Transverse colon (tissue), 4 donors: ENCODE data around the gene LGALS1. TPM values are rescaled to one million over a fixed set of nuclear protein-coding genes. Genes with fewer than 3 reads are reported as not detected.
A peak's percentile ranks its signal among the peaks of the same experiment; 100 is the strongest.

Experiments used
- DNase-seq: peaks from one replicate; pipeline ENCODE4 v3.0.0-alpha.2; 2019
- H3K27ac ChIP-seq, 4 donors: fragments of 200-600 bp; sonication (generic); 2 replicates each; pipeline ENCODE4 v1.5.1; 2016 to 2018; ENCODE audit warnings: inconsistent platforms in 4 of 4
- H3K27me3 ChIP-seq: fragments of 200-600 bp; sonication (generic); 2 replicates; pipeline ENCODE4 v1.5.1; 2017; ENCODE audit warnings: inconsistent platforms
- H3K36me3 ChIP-seq, 4 donors: fragments of 200-600 bp; sonication (generic); 2 replicates each; pipeline ENCODE4 v1.5.1; 2017 to 2019; ENCODE audit warnings: inconsistent platforms in 4 of 4
- H3K4me1 ChIP-seq, 4 donors: fragments of 200-600 bp; sonication (generic); 2 replicates each; pipeline ENCODE4 v1.5.1; 2017 to 2020; ENCODE audit warnings: inconsistent platforms in 4 of 4
- H3K4me3 ChIP-seq, 4 donors: fragments of 200-600 bp; sonication (generic); 1 replicate in 1 of 4; 2 replicates in 3 of 4; pipeline versions ENCODE4 v1.5.1 to v1.6.1; 2017 to 2019; ENCODE audit warnings: inconsistent platforms in 4 of 4
- H3K9me3 ChIP-seq, 2 donors: fragments of 200-600 bp; sonication (generic); 2 replicates each; pipeline ENCODE4 v1.5.1; 2017 to 2019; ENCODE audit warnings: inconsistent platforms in 2 of 2
- CTCF ChIP-seq, 5 experiments: fragments of 200-600 bp in 3 of 5; fragments of 450-650 bp in 2 of 5; sonication (generic) in 3 of 5; IDR thresholded peaks; 1 replicate in 2 of 5; 2 replicates in 3 of 5; pipeline ENCODE4 v1.5.1; 2016 to 2017; ENCODE audit warnings: antibody characterized with exemption in 5 of 5, inconsistent platforms in 3 of 5, mild to moderate bottlenecking in 2 of 5, moderate library complexity in 1 of 5
- EP300 ChIP-seq: sonication (generic); formaldehyde crosslinking; IDR thresholded peaks from one replicate; pipeline ENCODE4 v1.6.1; 2017; ENCODE audit warnings: antibody characterized with exemption, low read depth
- POLR2A ChIP-seq: fragments of 450-650 bp; IDR thresholded peaks from one replicate; pipeline ENCODE4 v1.6.1; 2016; ENCODE audit warnings: antibody characterized with exemption, mild to moderate bottlenecking, moderate library complexity
- POLR2AphosphoS5 ChIP-seq, 3 donors: sonication (generic); formaldehyde crosslinking; IDR thresholded peaks; one replicate each; pipeline ENCODE4 v1.6.1; 2016; ENCODE audit warnings: antibody characterized with exemption in 3 of 3
- WGBS, 2 donors: methylation state at CpG; one replicate each; pipeline ENCODE4 v1.1.5; 2018; ENCODE audit warnings: low coverage in 1 of 2; 5-methylcytosine and 5-hydroxymethylcytosine counted together
- in situ Hi-C, 4 donors: fragments of 200-750 bp; cut with MboI; loops; one replicate each; pipeline versions ENCODE4 v1.15.0 to v1.15.1; 2017; ENCODE audit warnings: low sequenced_read_pairs in 3 of 4, low pct_ligation_motif_present in 1 of 4, low pct_unique_long_range_greater_than_20kb in 1 of 4
- intact Hi-C: fragments of 100-400 bp; cut with DNase I; formaldehyde crosslinking; loops from one replicate; pipeline ENCODE4 v1.15.1; 2023; ENCODE audit warnings: low total_unique reads
- total RNA-seq, 4 donors: library from RNA; depleted of rRNA; stranded (reverse); fragments of >200 nt; gene quantifications; one replicate each; pipeline ENCODE4 v1.1.0, GENCODE V29; 2016

LGALS1 gene
- total RNA-seq, 4 donors from 2014 or later: 196 to 558 (median 224) TPM

GRCh38 chr22:37661160-37661924 is 14.1 kb upstream of the LGALS1 start:
- peak overlapping the region in 1 of 4 donors; percentile 71 for H3K4me3 ChIP-seq
- DNase-seq: no peak
- WGBS, 2 donors: 53% methylated on average over 12 of the region's 12 CpGs; no CpG with 5 or more reads in 1 of the 2 donors

GRCh38 chr22:37662039-37662438 is 13.4 kb upstream of the LGALS1 start:
- Histone ChIP-seq H3K4me1 (peaks cover 24 to 64% (median 46%) of the 10 kb centered on the region in 4 donors), H3K9me3 (no peaks in the 10 kb centered on the region), H3K36me3 (peaks cover 0 to 12% (median 0%) of the 10 kb centered on the region in 4 donors), H3K4me3 (no peak overlapping the region), H3K27me3 (no peaks in the 10 kb centered on the region), H3K27ac (peak overlapping the region; percentile 87 to 93 (median 90))
- intact Hi-C loops: no loop called here
- 74 to 80% methylated on average over 2 to 5 of the region's 5 CpGs for WGBS, 2 donors
- no peak for DNase-seq
- in situ Hi-C loops: no loop called here
- TF ChIP-seq POLR2AphosphoS5 (IDR thresholded peaks at IDR 0.05) (no peak), EP300 (no peak), POLR2A (no peak), CTCF (IDR thresholded peaks at IDR 0.05) (no peak)

More at GRCh38 chr22:37661160-37661924, 14.1 kb upstream of the LGALS1 start:
- Histone ChIP-seq H3K9me3 (no peaks in the 10 kb centered on the region), H3K4me1 (peaks cover 24 to 64% (median 46%) of the 10 kb centered on the region in 4 donors), H3K27ac (peak overlapping the region; percentile 87 to 93 (median 90)), H3K27me3 (no peaks in the 10 kb centered on the region), H3K36me3 (peaks cover 0 to 5% (median 0%) of the 10 kb centered on the region in 4 donors)
- in situ Hi-C loops: no loop called here
- peak in 3 of 5 experiments; percentile 20 to 28 (median 27) for TF ChIP-seq CTCF (IDR thresholded peaks at IDR 0.05)
- peak in 2 of 3 donors; percentile 39 to 53 for TF ChIP-seq POLR2AphosphoS5 (IDR thresholded peaks at IDR 0.05)
- TF ChIP-seq EP300: no peak
- intact Hi-C loops: no loop called here

GRCh38 chr22:37663521-37664140 is 11.8 kb upstream of the LGALS1 start:
- peaks cover 18 to 67% (median 41%) of the 10 kb centered on the region in 4 donors for H3K4me1 ChIP-seq
- TF ChIP-seq POLR2AphosphoS5 (IDR thresholded peaks at IDR 0.05) (no peak), POLR2A (no peak), CTCF (IDR thresholded peaks at IDR 0.05) (no peak), EP300 (no peak)
- no peak overlapping the region for H3K4me3 ChIP-seq
- in situ Hi-C loops (no loop called here), intact Hi-C loops (no loop called here)
- peaks cover 0 to 12% (median 0%) of the 10 kb centered on the region in 4 donors for H3K36me3 ChIP-seq
- no peak for DNase-seq
- peak overlapping the region; percentile 87 to 93 (median 90) for H3K27ac ChIP-seq
- 59 to 75% methylated on average over 9 to 16 of the region's 16 CpGs for WGBS, 2 donors
- H3K9me3 ChIP-seq: no peaks in the 10 kb centered on the region
- no peaks in the 10 kb centered on the region for H3K27me3 ChIP-seq

- Histone ChIP-seq H3K27me3 (no peaks in the 10 kb centered on the region), H3K36me3 (peaks cover 0 to 12% (median 0%) of the 10 kb centered on the region in 4 donors), H3K4me1 (peaks cover 18 to 65% (median 37%) of the 10 kb centered on the region in 4 donors), H3K27ac (peak overlapping the region; percentile 87 to 93 (median 90)), H3K9me3 (no peaks in the 10 kb centered on the region), H3K4me3 (no peak overlapping the region)
- peak; percentile 62 for DNase-seq
- TF ChIP-seq POLR2AphosphoS5 (IDR thresholded peaks at IDR 0.05): peak in 1 of 3 donors; percentile 6
- no peak for TF ChIP-seq EP300
- in situ Hi-C loops (no loop called here), intact Hi-C loops (no loop called here)
- 40 to 64% methylated on average over 1 to 16 of the region's 16 CpGs for WGBS, 2 donors
Measured at GRCh38 chr22:37664249-37665101, 11.0 kb upstream of the LGALS1 start.
